Panc1 (cell line): ENCODE measurements around the gene ADAM12. TPM values are rescaled to one million over a fixed set of nuclear protein-coding genes. Genes with fewer than 3 reads are reported as not detected.

ENCODE experiments used
- ATAC-seq: fragments of 200-7000 bp; cut with Tn5 transposase; 2 replicates; pipeline ENCODE4 v1.9.1; 2020; ENCODE audit warnings: mild to moderate bottlenecking, moderate library complexity
- BruUV-seq: library from RNA; stranded (reverse); fragments of 400-500 nt; replicated peaks from 2 replicates; lab custom pipeline; 2021; lab: Mats Ljungman, UMichigan
- CTCF ChIA-PET: fragments of 300-600 bp; sonication (Branson Sonifier 250); formaldehyde crosslinking; loops from one replicate; lab custom pipeline; 2022; ENCODE audit warnings: antibody characterized with exemption; lab: Charles Lee
- POLR2A ChIA-PET: fragments of 300-600 bp; sonication (Branson Sonifier 250); formaldehyde crosslinking; loops from one replicate; lab custom pipeline; 2022; ENCODE audit warnings: antibody characterized with exemption; lab: Charles Lee
- DNase-seq: peaks from one replicate; pipeline ENCODE4 v3.0.0-alpha.2; 2010; ENCODE audit warnings: low read depth, low spot score
- H3K27ac ChIP-seq: 2 replicates; pipeline ENCODE4 v1.5.1; 2011; ENCODE audit warnings: mild to moderate bottlenecking, low read length, inconsistent platforms
- H3K27me3 ChIP-seq: fragments of 200-500 bp; sonication (Bioruptor generic); 2 replicates; pipeline ENCODE4 v1.6.0; 2014; ENCODE audit warnings: low read length, inconsistent platforms; ENCODE audit not compliant: control insufficient read depth, insufficient read depth
- H3K36me3 ChIP-seq: fragments of 200-500 bp; sonication (Bioruptor generic); 2 replicates; pipeline ENCODE4 v1.5.1; 2014; ENCODE audit warnings: inconsistent platforms, mild to moderate bottlenecking, low read length, moderate library complexity; ENCODE audit not compliant: control insufficient read depth, insufficient read depth
- H3K4me1 ChIP-seq: 2 replicates; pipeline ENCODE4 v1.5.1; 2011; ENCODE audit warnings: inconsistent platforms, mild to moderate bottlenecking, low read length, moderate library complexity; ENCODE audit not compliant: control insufficient read depth, insufficient read depth
- H3K4me3 ChIP-seq, 2 experiments: 2 replicates each; pipeline ENCODE4 v1.5.1; 2011 to 2012; ENCODE audit warnings: low read depth in 2 of 2, low read length in 2 of 2, mild to moderate bottlenecking in 2 of 2, inconsistent platforms in 1 of 2, moderate library complexity in 1 of 2
- H3K9me3 ChIP-seq: fragments of 200-500 bp; sonication (Bioruptor generic); 2 replicates; pipeline ENCODE4 v1.5.1; 2014; ENCODE audit warnings: low read depth, mild to moderate bottlenecking, inconsistent platforms, low read length, moderate library complexity; ENCODE audit not compliant: control insufficient read depth, insufficient read depth
- POLR2AphosphoS5 ChIP-seq: IDR thresholded peaks from 2 replicates; pipeline ENCODE4 v1.6.1; 2012; ENCODE audit warnings: mild to moderate bottlenecking, low read depth, low read length, moderate library complexity
- SIN3A ChIP-seq: IDR thresholded peaks from 2 replicates; pipeline ENCODE4 v1.6.1; 2012; ENCODE audit warnings: low read depth, mild to moderate bottlenecking, low read length, moderate library complexity, borderline replicate concordance; ENCODE audit not compliant: insufficient read depth
- TCF7L2 ChIP-seq: IDR thresholded peaks from 2 replicates; pipeline ENCODE4 v1.6.1; 2011; ENCODE audit warnings: mild to moderate bottlenecking, low read depth, low read length, inconsistent platforms
- in situ Hi-C: cut with HindIII; loops from 2 replicates; pipeline ENCODE4 v1.10.0; 2016; ENCODE audit warnings: low sequenced_read_pairs, low pct_unique_long_range_greater_than_20kb
- intact Hi-C: fragments of 100-400 bp; cut with micrococcal nuclease; formaldehyde crosslinking; loops from one replicate; pipeline ENCODE4 v1.10.0; 2022; ENCODE audit not compliant: unreplicated experiment
- total RNA-seq: library from RNA; stranded (reverse); gene quantifications from one replicate; pipeline ENCODE4 v1.2.1, GENCODE V29; 2021; ENCODE audit not compliant: unreplicated experiment
- TF ChIP-seq, protein P1 (sequence below): fragments of 450-650 bp; IDR thresholded peaks from 2 replicates; pipeline ENCODE4 v1.5.1; 2017; ENCODE audit warnings: mild to moderate bottlenecking
- TF ChIP-seq, protein P2 (sequence below), 2 experiments: IDR thresholded peaks; 2 replicates each; pipeline ENCODE4 v1.6.1; 2011 to 2012; ENCODE audit warnings: low read depth in 2 of 2, control low read depth in 1 of 2, low read length in 1 of 2, mild to moderate bottlenecking in 1 of 2, moderate library complexity in 1 of 2; ENCODE audit not compliant: insufficient read depth in 1 of 2

The ADAM12 gene
- total RNA-seq, 1 experiment from 2014 or later: 0.10 TPM

DNA sequence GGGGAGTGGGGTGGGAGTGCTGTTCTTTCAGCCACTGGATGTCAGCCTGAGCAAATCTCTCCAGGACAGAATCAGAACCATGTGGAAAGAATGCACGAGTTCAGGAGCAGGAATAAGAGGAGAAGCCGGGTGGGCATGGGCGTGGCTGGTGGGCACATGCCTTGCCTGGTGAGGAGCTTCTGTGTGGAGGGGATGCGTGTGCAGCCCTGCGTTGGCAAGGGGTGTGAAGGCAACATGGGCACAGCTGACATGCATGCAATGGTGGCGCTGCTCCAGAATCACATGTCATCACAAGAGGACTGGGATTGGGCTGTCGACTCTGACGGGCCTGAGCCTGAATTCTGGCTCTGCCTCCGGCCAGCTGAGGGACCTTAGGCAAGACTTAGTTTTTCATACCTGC lies 162.1 kb downstream of the ADAM12 start:
- Histone ChIP-seq H3K36me3 (no peaks in the 10 kb centered on the region), H3K4me1 (no peaks in the 10 kb centered on the region), H3K27ac (no peak overlapping the region), H3K9me3 (no peaks in the 10 kb centered on the region), H3K27me3 (no peaks in the 10 kb centered on the region), H3K4me3 (no peak overlapping the region)
- no TSS peak for BruUV-seq
- DNase-seq (no peak), ATAC-seq (no peak)
- POLR2A ChIA-PET: interaction anchor here (0.6 kb wide), 1 partner anchor 32 kb away, joined by 3 read pairs; no protein-coding TSS in a partner anchor
- in situ Hi-C loops: no loop called here
- intact Hi-C loops: no loop called here
- CTCF ChIA-PET: no interaction called here
- TF ChIP-seq, protein P1, sequence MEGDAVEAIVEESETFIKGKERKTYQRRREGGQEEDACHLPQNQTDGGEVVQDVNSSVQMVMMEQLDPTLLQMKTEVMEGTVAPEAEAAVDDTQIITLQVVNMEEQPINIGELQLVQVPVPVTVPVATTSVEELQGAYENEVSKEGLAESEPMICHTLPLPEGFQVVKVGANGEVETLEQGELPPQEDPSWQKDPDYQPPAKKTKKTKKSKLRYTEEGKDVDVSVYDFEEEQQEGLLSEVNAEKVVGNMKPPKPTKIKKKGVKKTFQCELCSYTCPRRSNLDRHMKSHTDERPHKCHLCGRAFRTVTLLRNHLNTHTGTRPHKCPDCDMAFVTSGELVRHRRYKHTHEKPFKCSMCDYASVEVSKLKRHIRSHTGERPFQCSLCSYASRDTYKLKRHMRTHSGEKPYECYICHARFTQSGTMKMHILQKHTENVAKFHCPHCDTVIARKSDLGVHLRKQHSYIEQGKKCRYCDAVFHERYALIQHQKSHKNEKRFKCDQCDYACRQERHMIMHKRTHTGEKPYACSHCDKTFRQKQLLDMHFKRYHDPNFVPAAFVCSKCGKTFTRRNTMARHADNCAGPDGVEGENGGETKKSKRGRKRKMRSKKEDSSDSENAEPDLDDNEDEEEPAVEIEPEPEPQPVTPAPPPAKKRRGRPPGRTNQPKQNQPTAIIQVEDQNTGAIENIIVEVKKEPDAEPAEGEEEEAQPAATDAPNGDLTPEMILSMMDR: no peak
- TF ChIP-seq, protein P2, sequence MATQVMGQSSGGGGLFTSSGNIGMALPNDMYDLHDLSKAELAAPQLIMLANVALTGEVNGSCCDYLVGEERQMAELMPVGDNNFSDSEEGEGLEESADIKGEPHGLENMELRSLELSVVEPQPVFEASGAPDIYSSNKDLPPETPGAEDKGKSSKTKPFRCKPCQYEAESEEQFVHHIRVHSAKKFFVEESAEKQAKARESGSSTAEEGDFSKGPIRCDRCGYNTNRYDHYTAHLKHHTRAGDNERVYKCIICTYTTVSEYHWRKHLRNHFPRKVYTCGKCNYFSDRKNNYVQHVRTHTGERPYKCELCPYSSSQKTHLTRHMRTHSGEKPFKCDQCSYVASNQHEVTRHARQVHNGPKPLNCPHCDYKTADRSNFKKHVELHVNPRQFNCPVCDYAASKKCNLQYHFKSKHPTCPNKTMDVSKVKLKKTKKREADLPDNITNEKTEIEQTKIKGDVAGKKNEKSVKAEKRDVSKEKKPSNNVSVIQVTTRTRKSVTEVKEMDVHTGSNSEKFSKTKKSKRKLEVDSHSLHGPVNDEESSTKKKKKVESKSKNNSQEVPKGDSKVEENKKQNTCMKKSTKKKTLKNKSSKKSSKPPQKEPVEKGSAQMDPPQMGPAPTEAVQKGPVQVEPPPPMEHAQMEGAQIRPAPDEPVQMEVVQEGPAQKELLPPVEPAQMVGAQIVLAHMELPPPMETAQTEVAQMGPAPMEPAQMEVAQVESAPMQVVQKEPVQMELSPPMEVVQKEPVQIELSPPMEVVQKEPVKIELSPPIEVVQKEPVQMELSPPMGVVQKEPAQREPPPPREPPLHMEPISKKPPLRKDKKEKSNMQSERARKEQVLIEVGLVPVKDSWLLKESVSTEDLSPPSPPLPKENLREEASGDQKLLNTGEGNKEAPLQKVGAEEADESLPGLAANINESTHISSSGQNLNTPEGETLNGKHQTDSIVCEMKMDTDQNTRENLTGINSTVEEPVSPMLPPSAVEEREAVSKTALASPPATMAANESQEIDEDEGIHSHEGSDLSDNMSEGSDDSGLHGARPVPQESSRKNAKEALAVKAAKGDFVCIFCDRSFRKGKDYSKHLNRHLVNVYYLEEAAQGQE (IDR thresholded peaks at IDR 0.05; ENCODE audit: insufficient read depth in 1 of 2, low read depth in 2 of 2, low read length in 1 of 2): no peak
- TF ChIP-seq POLR2AphosphoS5 (no peak), TCF7L2 (no peak), SIN3A (no peak)

DNA sequence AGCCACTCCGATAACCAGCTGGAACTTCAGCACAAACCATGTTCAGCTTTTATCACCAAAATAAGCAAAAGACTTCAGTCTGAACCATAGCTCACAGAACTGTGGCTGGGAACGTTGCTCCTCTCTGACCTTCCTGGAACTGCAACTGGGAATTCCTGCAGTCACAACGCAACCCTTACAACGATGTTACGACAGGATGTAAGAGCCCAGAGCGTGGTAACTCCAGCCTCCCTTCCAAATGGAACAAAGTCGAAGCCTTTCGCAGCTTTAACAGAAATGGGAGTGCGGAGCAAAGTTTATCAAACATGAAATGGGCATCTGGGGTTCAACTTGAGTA lies 162.6 kb downstream of the ADAM12 start:
- DNase-seq: no peak
- no peaks in the 10 kb centered on the region for H3K4me1 ChIP-seq
- in situ Hi-C loops (no loop called here), intact Hi-C loops (no loop called here)
- H3K36me3 ChIP-seq: no peaks in the 10 kb centered on the region
- no peak overlapping the region for H3K27ac ChIP-seq
- BruUV-seq: no TSS peak
- no peak for ATAC-seq
- no peaks in the 10 kb centered on the region for H3K27me3 ChIP-seq
- no peak overlapping the region for H3K4me3 ChIP-seq
- ChIA-PET POLR2A (no interaction called here), CTCF (interaction anchor here (0.6 kb wide), 1 partner anchor 373 kb away, joined by 4 read pairs; no protein-coding TSS in a partner anchor)
- TF ChIP-seq SIN3A (no peak), POLR2AphosphoS5 (no peak), TCF7L2 (no peak)
- TF ChIP-seq, protein P1: no peak
- TF ChIP-seq, protein P2 (IDR thresholded peaks at IDR 0.05; ENCODE audit: insufficient read depth in 1 of 2, low read depth in 2 of 2, low read length in 1 of 2): no peak
- no peaks in the 10 kb centered on the region for H3K9me3 ChIP-seq
